Mesothelial cell of epicardium (in vitro differentiated cells): ENCODE data around the gene LRMDA. TPM values are rescaled to one million over a fixed set of nuclear protein-coding genes. Genes with fewer than 3 reads are reported as not detected.

ENCODE experiments used
- DNase-seq, 2 experiments: peaks; one replicate each; pipeline ENCODE4 v3.0.0; 2021; ENCODE audit warnings: low spot score in 2 of 2; ENCODE audit not compliant: unreplicated experiment in 2 of 2
- H3K27ac Mint-ChIP-seq: 2 replicates; pipeline ENCODE4 v1.8.0; 2021; ENCODE audit warnings: mixed read lengths
- H3K27me3 Mint-ChIP-seq: 2 replicates; pipeline ENCODE4 v1.8.0; 2021; ENCODE audit warnings: low read depth, mixed read lengths
- H3K36me3 Mint-ChIP-seq: 2 replicates; pipeline ENCODE4 v1.8.0; 2021; ENCODE audit warnings: mixed read lengths
- H3K4me1 Mint-ChIP-seq: 2 replicates; pipeline ENCODE4 v1.8.0; 2021; ENCODE audit warnings: mixed read lengths
- H3K4me3 Mint-ChIP-seq: 2 replicates; pipeline ENCODE4 v1.8.0; 2021; ENCODE audit warnings: mild to moderate bottlenecking, moderate library complexity, mixed read lengths
- H3K9me3 Mint-ChIP-seq: 2 replicates; pipeline ENCODE4 v1.8.0; 2021; ENCODE audit warnings: mixed read lengths
- CTCF ChIP-seq: fragments of 200-600 bp; sonication (generic); IDR thresholded peaks from one replicate; pipeline ENCODE4 v1.5.0; 2021; ENCODE audit warnings: antibody characterized with exemption; ENCODE audit not compliant: unreplicated experiment
- total RNA-seq: library from RNA; stranded (reverse); gene quantifications from 3 replicates; pipeline ENCODE4 v1.2.1, GENCODE V29; 2021

LRMDA gene
- total RNA-seq, 1 donor from 2014 or later = 2.0 TPM

- H3K36me3 Mint-ChIP-seq = no peaks in the 10 kb centered on the region
- H3K27ac Mint-ChIP-seq = no peak overlapping the region
- DNase-seq = no peak
- peaks cover 68% of the 10 kb centered on the region for H3K27me3 Mint-ChIP-seq
- no peak overlapping the region for H3K4me3 Mint-ChIP-seq
- no peak for TF ChIP-seq CTCF
- no peaks in the 10 kb centered on the region for H3K9me3 Mint-ChIP-seq
- peaks cover 23% of the 10 kb centered on the region for H3K4me1 Mint-ChIP-seq
Measured at GRCh38 chr10:75679536-75679935, 248.1 kb downstream of the LRMDA start.

GRCh38 chr10:75681334-75681733, 249.9 kb downstream of the LRMDA start:
- H3K4me3 Mint-ChIP-seq = no peak overlapping the region
- peaks cover 62% of the 10 kb centered on the region for H3K27me3 Mint-ChIP-seq
- no peak for TF ChIP-seq CTCF
- H3K4me1 Mint-ChIP-seq = peaks cover 23% of the 10 kb centered on the region
- no peak for DNase-seq
- H3K9me3 Mint-ChIP-seq = no peaks in the 10 kb centered on the region
- no peak overlapping the region for H3K27ac Mint-ChIP-seq
- no peaks in the 10 kb centered on the region for H3K36me3 Mint-ChIP-seq

GRCh38 chr10:75682649-75683557, 251.5 kb downstream of the LRMDA start:
- DNase-seq = no peak
- H3K9me3 Mint-ChIP-seq = peaks cover 13% of the 10 kb centered on the region
- H3K27me3 Mint-ChIP-seq = peaks cover 51% of the 10 kb centered on the region
- H3K27ac Mint-ChIP-seq = no peak overlapping the region
- no peak for TF ChIP-seq CTCF
- H3K4me3 Mint-ChIP-seq = no peak overlapping the region
- H3K4me1 Mint-ChIP-seq = peaks cover 15% of the 10 kb centered on the region
- H3K36me3 Mint-ChIP-seq = peaks cover 7% of the 10 kb centered on the region

GRCh38 chr10:75685187-75685586, 253.8 kb downstream of the LRMDA start:
- H3K36me3 Mint-ChIP-seq = peaks cover 10% of the 10 kb centered on the region

GRCh38 chr10:75688506-75689300, 257.3 kb downstream of the LRMDA start:
- no peak overlapping the region for H3K4me3 Mint-ChIP-seq
- no peak overlapping the region for H3K27ac Mint-ChIP-seq
- no peak for DNase-seq
- no peak for TF ChIP-seq CTCF
- peaks cover 20% of the 10 kb centered on the region for H3K9me3 Mint-ChIP-seq
- H3K4me1 Mint-ChIP-seq = peaks cover 13% of the 10 kb centered on the region
- peaks cover 10% of the 10 kb centered on the region for H3K36me3 Mint-ChIP-seq
- peaks cover 34% of the 10 kb centered on the region for H3K27me3 Mint-ChIP-seq

More at GRCh38 chr10:75685187-75685586, 253.8 kb downstream of the LRMDA start:
- Mint-ChIP-seq H3K27ac (no peak overlapping the region), H3K27me3 (peaks cover 36% of the 10 kb centered on the region), H3K4me3 (no peak overlapping the region), H3K9me3 (peaks cover 20% of the 10 kb centered on the region), H3K4me1 (peaks cover 15% of the 10 kb centered on the region)
- no peak for TF ChIP-seq CTCF
- no peak for DNase-seq
